SK-N-SH (cell line): ENCODE results near the gene PIMREG.
"Not testable (repeated sequence)": the region's sequence is repeated elsewhere in the genome, so short reads cannot be mapped to it uniquely, and the experiment has no call there.

ENCODE experiments used
- EZH2phosphoT487 ChIP-seq: fragments of 200-600 bp; sonication (generic); IDR thresholded peaks from 2 replicates; pipeline ENCODE4 v1.6.1; 2017; ENCODE audit warnings: low read depth, mixed run types, mild to moderate bottlenecking, antibody characterized with exemption, moderate library complexity, borderline replicate concordance
- POLR2AphosphoS5 ChIP-seq: IDR thresholded peaks from 2 replicates; pipeline ENCODE4 v1.6.1; 2012; ENCODE audit warnings: low read depth, low read length

DNA sequence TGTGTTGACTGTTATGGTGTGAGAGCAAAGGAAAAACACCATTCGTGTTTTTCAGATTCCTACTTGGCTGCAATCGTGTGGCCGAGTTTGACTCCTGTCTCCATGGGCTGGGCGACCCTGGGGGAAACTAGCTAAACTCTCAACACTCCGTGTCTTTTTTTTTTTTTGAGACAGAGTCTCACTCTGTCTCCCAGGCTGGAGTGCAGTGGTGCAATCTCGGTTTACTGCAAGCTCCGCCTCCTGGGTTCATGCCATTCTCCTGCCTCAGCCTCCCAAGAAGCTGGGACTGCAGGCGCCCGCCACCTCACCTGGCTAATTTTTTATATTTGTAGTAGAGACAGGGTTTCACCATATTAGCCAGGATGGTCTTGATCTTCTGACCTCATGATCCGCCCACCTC, 38.5 kb downstream of the PIMREG start:
- TF ChIP-seq POLR2AphosphoS5, EZH2phosphoT487: not testable (repeated sequence)
